GM12878 (cell line): Measurements from ENCODE around the gene MTFR1L. TPM values are rescaled to one million over a fixed set of nuclear protein-coding genes. Genes with fewer than 3 reads are reported as not detected.

Experiments
- ATAC-seq: fragments of 200-7000 bp; cut with Tn5 transposase; 3 replicates; pipeline ENCODE4 v1.9.1; 2020; ENCODE audit warnings: mild to moderate bottlenecking, moderate library complexity
- BruUV-seq: library from RNA; stranded (reverse); fragments of 400-500 nt; replicated peaks from 2 replicates; lab custom pipeline; 2021; lab: Mats Ljungman, UMichigan
- CTCF ChIA-PET: fragments of 300-600 bp; sonication (Branson Sonifier 250); formaldehyde crosslinking; extraction: SDS; loops from one replicate; lab custom pipeline; 2021; ENCODE audit warnings: inconsistent platforms; lab: Yijun Ruan, JAX
- POLR2A ChIA-PET: fragments of 350-600 bp; formaldehyde crosslinking; extraction: SDS; loops from one replicate; lab custom pipeline; 2021; ENCODE audit warnings: inconsistent platforms; lab: Charles Lee
- RAD21 ChIA-PET: fragments of 300-600 bp; sonication (Branson Sonifier 250); formaldehyde crosslinking; loops from one replicate; lab custom pipeline; 2023; ENCODE audit warnings: antibody characterized with exemption; ENCODE audit not compliant: unreplicated experiment; lab: Charles Lee
- SMC1A ChIA-PET: fragments of 300-600 bp; sonication (Branson Sonifier 250); formaldehyde crosslinking; loops from one replicate; lab custom pipeline; 2023; ENCODE audit not compliant: unreplicated experiment, uncharacterized antibody; lab: Charles Lee
- DNase-seq: peaks from one replicate; pipeline ENCODE4 v3.0.0-alpha.2; 2011; ENCODE audit warnings: low read depth, low spot score
- FAIRE-seq: peaks from 3 replicates; lab custom pipeline; 2011; peaks lifted over from hg19 to GRCh38; lab: Jason Lieb, UNC
- H2AFZ ChIP-seq: 2 replicates; pipeline ENCODE4 v1.6.0; 2011; ENCODE audit warnings: low read depth, low read length, control low read depth; ENCODE audit not compliant: control insufficient read depth
- H3K27ac ChIP-seq: 2 replicates; pipeline ENCODE4 v1.5.1; 2011; ENCODE audit warnings: control low read depth; ENCODE audit not compliant: control insufficient read depth, insufficient read depth
- H3K27me3 ChIP-seq, 2 experiments: replicated peaks in 1 of 2; 2 replicates each; pipeline versions ENCODE4 v1.6.0 to v1.6.1; 2011; ENCODE audit warnings: low read length in 1 of 2; ENCODE audit not compliant: control insufficient read depth in 2 of 2, insufficient read depth in 2 of 2
- H3K36me3 ChIP-seq, 2 experiments: 2 replicates each; pipeline ENCODE4 v1.5.1; 2011; ENCODE audit warnings: low read length in 1 of 2; ENCODE audit not compliant: control insufficient read depth in 2 of 2, insufficient read depth in 2 of 2
- H3K4me1 ChIP-seq: 2 replicates; pipeline ENCODE4 v1.6.1; 2011; ENCODE audit warnings: mild to moderate bottlenecking, low read length, moderate library complexity, mixed read lengths; ENCODE audit not compliant: control insufficient read depth, insufficient read depth
- H3K4me2 ChIP-seq: 2 replicates; pipeline ENCODE4 v1.6.0; 2011; ENCODE audit warnings: control low read depth; ENCODE audit not compliant: control insufficient read depth, insufficient read depth
- H3K4me3 ChIP-seq: fragments of 200-600 bp; sonication (generic); 2 replicates; pipeline ENCODE4 v1.5.1; 2016
- H3K79me2 ChIP-seq: 2 replicates; pipeline ENCODE4 v1.6.0; 2011; ENCODE audit warnings: low read length; ENCODE audit not compliant: control insufficient read depth, insufficient read depth
- H3K9ac ChIP-seq: 2 replicates; pipeline ENCODE4 v1.8.0; 2011; ENCODE audit warnings: low read length, control low read depth, mixed read lengths; ENCODE audit not compliant: control insufficient read depth, insufficient read depth
- H3K9me3 ChIP-seq: replicated peaks from 3 replicates; pipeline ENCODE4 v1.5.1; 2011; ENCODE audit warnings: mild to moderate bottlenecking, low read length; ENCODE audit not compliant: control insufficient read depth, insufficient read depth
- H4K20me1 ChIP-seq: 2 replicates; pipeline ENCODE4 v1.6.0; 2011; ENCODE audit not compliant: control insufficient read depth, insufficient read depth
- IRF4 ChIP-seq: IDR thresholded peaks from 2 replicates; pipeline ENCODE4 v1.6.1; 2011; ENCODE audit warnings: low read depth, low read length
- MYC ChIP-seq: IDR thresholded peaks from 2 replicates; pipeline ENCODE4 v1.6.1; 2011; ENCODE audit warnings: mild to moderate bottlenecking, low read length, moderate library complexity, inconsistent platforms; ENCODE audit not compliant: insufficient read depth, insufficient replicate concordance, insufficient read length, severe bottlenecking
- PAX5 ChIP-seq: IDR thresholded peaks from 2 replicates; pipeline ENCODE4 v1.6.1; 2011; ENCODE audit warnings: low read depth, low read length, borderline replicate concordance
- SMAD5 ChIP-seq: IDR thresholded peaks from 2 replicates; pipeline ENCODE4 v1.6.1; 2016; ENCODE audit warnings: antibody characterized with exemption, low read depth
- WGBS: methylation state at CpG from one replicate; pipeline ENCODE4 v1.1.6; 2016; ENCODE audit warnings: low lambda C conversion rate; ENCODE audit not compliant: insufficient replicate concordance, insufficient coverage; ENCODE audit errors: missing lambda C conversion rate; 5-methylcytosine and 5-hydroxymethylcytosine counted together
- in situ Hi-C: fragments of 300-500 bp; cut with MboI; formaldehyde crosslinking; loops from 9 replicates; pipeline ENCODE4 v1.14.3; 2018; ENCODE audit warnings: mixed read lengths
- intact Hi-C: fragments of 100-400 bp; cut with micrococcal nuclease; formaldehyde crosslinking; loops from one replicate; pipeline ENCODE4 v1.14.2; 2022; ENCODE audit not compliant: unreplicated experiment
- polyA plus RNA-seq, 11 experiments: library from polyadenylated mRNA; depleted of rRNA in 4 of 11; unstranded in 6 of 11; stranded (reverse) in 5 of 11; fragments of >200 nt; fragmentation: Nextera tagmentation in 4 of 11; fragmentation: Illumina TruSeq in 1 of 11; extraction: Ambion mirVana in 4 of 11; extraction: Trizol in 1 of 11; gene quantifications; 1 replicate in 1 of 11; 2 replicates in 10 of 11; pipeline versions ENCODE4 v1.2.1 to v1.2.3, GENCODE V29; 2011 to 2016; ENCODE audit warnings: inconsistent platforms in 2 of 11, missing spikeins in 2 of 11, low read depth in 1 of 11
- total RNA-seq, 4 experiments: library from RNA; depleted of rRNA in 3 of 4; stranded (reverse); fragments of >200 nt in 3 of 4; fragmentation: Illumina TruSeq in 1 of 4; extraction: Trizol in 1 of 4; gene quantifications; 2 replicates each; pipeline versions ENCODE4 v1.2.1 to v1.2.3, GENCODE V29; 2013 to 2021
- TF ChIP-seq, protein P1 (sequence below): fragments of 450-650 bp; IDR thresholded peaks from 2 replicates; pipeline ENCODE4 v1.6.1; 2017; ENCODE audit warnings: mild to moderate bottlenecking, moderate library complexity
- TF ChIP-seq, protein P2 (sequence below), 3 experiments: IDR thresholded peaks in 2 of 3; conservative IDR thresholded peaks in 1 of 3; 2 replicates each; pipeline ENCODE4 v1.5.1; 2011; ENCODE audit warnings: low read depth in 3 of 3, low read length in 3 of 3, mild to moderate bottlenecking in 3 of 3, control low read depth in 2 of 3, moderate library complexity in 2 of 3, inconsistent platforms in 1 of 3, mixed read lengths in 1 of 3; ENCODE audit not compliant: control insufficient read depth in 2 of 3, insufficient read depth in 1 of 3; ENCODE audit errors: extremely low read depth in 1 of 3
- TF ChIP-seq, protein P3 (sequence below): fragments of 450-650 bp; IDR thresholded peaks from 2 replicates; pipeline ENCODE4 v1.6.1; 2016; ENCODE audit warnings: mild to moderate bottlenecking

MTFR1L gene
- total and polyA plus RNA-seq, 10 of the 15 experiments (the other 5 are each of a cell fraction or from before 2014, with no cell fraction given): 16.9 to 44.2 (median 30.3) TPM

DNA sequence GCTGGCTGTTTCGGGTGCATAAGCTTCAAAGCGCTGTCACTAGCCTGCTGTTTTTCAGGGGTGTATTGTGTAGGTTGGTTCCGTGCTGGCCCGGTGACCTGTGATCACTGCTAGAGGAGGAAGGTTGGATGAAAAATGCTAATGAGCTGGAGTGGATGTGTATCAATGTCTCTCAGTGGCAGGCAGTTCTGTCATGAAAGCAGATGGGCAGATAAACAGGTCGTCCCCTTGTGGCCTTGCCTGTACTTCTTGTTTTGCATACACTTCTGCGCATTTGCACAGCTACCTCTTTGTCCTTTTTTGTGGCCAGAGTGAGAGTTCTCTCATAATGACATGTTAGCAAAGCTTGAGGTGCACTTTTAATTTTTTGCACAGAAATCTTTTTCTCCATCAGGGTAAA lies 16.8 kb upstream of the MTFR1L start (continued):
- TF ChIP-seq, protein P1, sequence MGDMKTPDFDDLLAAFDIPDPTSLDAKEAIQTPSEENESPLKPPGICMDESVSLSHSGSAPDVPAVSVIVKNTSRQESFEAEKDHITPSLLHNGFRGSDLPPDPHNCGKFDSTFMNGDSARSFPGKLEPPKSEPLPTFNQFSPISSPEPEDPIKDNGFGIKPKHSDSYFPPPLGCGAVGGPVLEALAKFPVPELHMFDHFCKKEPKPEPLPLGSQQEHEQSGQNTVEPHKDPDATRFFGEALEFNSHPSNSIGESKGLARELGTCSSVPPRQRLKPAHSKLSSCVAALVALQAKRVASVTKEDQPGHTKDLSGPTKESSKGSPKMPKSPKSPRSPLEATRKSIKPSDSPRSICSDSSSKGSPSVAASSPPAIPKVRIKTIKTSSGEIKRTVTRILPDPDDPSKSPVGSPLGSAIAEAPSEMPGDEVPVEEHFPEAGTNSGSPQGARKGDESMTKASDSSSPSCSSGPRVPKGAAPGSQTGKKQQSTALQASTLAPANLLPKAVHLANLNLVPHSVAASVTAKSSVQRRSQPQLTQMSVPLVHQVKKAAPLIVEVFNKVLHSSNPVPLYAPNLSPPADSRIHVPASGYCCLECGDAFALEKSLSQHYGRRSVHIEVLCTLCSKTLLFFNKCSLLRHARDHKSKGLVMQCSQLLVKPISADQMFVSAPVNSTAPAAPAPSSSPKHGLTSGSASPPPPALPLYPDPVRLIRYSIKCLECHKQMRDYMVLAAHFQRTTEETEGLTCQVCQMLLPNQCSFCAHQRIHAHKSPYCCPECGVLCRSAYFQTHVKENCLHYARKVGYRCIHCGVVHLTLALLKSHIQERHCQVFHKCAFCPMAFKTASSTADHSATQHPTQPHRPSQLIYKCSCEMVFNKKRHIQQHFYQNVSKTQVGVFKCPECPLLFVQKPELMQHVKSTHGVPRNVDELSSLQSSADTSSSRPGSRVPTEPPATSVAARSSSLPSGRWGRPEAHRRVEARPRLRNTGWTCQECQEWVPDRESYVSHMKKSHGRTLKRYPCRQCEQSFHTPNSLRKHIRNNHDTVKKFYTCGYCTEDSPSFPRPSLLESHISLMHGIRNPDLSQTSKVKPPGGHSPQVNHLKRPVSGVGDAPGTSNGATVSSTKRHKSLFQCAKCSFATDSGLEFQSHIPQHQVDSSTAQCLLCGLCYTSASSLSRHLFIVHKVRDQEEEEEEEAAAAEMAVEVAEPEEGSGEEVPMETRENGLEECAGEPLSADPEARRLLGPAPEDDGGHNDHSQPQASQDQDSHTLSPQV: no peak
- TF ChIP-seq, protein P2, sequence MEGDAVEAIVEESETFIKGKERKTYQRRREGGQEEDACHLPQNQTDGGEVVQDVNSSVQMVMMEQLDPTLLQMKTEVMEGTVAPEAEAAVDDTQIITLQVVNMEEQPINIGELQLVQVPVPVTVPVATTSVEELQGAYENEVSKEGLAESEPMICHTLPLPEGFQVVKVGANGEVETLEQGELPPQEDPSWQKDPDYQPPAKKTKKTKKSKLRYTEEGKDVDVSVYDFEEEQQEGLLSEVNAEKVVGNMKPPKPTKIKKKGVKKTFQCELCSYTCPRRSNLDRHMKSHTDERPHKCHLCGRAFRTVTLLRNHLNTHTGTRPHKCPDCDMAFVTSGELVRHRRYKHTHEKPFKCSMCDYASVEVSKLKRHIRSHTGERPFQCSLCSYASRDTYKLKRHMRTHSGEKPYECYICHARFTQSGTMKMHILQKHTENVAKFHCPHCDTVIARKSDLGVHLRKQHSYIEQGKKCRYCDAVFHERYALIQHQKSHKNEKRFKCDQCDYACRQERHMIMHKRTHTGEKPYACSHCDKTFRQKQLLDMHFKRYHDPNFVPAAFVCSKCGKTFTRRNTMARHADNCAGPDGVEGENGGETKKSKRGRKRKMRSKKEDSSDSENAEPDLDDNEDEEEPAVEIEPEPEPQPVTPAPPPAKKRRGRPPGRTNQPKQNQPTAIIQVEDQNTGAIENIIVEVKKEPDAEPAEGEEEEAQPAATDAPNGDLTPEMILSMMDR (IDR thresholded peaks at IDR 0.05 in 2 of 3, conservative IDR thresholded peaks at IDR 0.05 in 1 of 3; ENCODE audit: control insufficient read depth in 2 of 3, extremely low read depth in 1 of 3, insufficient read depth in 1 of 3, low read depth in 3 of 3, low read length in 3 of 3): no peak

DNA sequence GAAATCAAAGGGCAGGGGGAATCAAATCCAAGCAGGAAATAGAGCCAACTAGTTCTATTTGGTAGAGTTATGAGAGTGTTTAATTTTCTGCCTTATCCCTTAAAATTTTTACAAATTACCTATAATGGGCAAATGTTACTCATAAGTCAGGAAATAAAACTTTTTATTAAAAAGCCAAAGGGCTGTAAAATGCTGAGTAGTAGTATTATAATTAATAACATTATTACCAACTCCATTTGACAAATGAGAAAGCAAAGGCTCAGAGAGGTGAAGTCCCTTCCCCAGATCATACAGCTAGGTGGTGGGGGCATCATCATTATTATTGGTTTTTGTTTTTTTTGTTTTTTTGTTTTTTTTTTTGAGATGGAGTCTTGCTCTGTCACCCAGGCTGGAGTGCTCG lies 16.4 kb upstream of the MTFR1L start:
- Histone ChIP-seq H3K36me3 (no peaks in the 10 kb centered on the region), H4K20me1 (no peaks in the 10 kb centered on the region), H3K27me3 (no peaks in the 10 kb centered on the region), H3K4me3 (no peak overlapping the region), H3K4me1 (peaks cover 33% of the 10 kb centered on the region), H3K9me3 (no peaks in the 10 kb centered on the region; the same call in 2 of the 3 replicates), H2AFZ (no peak overlapping the region), H3K9ac (no peak overlapping the region), H3K27ac (no peak overlapping the region), H3K4me2 (peak overlapping the region; percentile 78), H3K79me2 (no peaks in the 10 kb centered on the region)
- BruUV-seq: no TSS peak
- 92% methylated on average over 1 of the region's 1 CpG for WGBS
- ATAC-seq (no peak), DNase-seq (no peak), FAIRE-seq (no peak)
- intact Hi-C loops: loop anchor here (5.0 to 10.0 kb wide), 2 partner anchors 126 to 559 kb away; partner anchors contain the start of gene RSRP1
- ChIA-PET CTCF (interaction anchor here (0.7 to 8.4 kb wide), 7 partner anchors 8 to 282 kb away, joined by 3 to 63 read pairs (median 4); partner anchors contain the start of gene MTFR1L), RAD21 (interaction anchor here (1.3 to 2.3 kb wide), 3 partner anchors 16 to 276 kb away, joined by 3 to 6 read pairs (median 5); partner anchors contain the start of gene MTFR1L), POLR2A (interaction anchor here (0.7 to 1.6 kb wide), 4 partner anchors 16 to 260 kb away, joined by 3 to 6 read pairs (median 4); partner anchors contain the start of genes LDLRAP1 and MTFR1L), SMC1A (interaction anchor here (0.9 to 2.2 kb wide), 5 partner anchors 11 to 368 kb away, joined by 3 to 7 read pairs (median 3); no protein-coding TSS in a partner anchor)
- in situ Hi-C loops: loop anchor here (25.0 kb wide), 1 partner anchor 391 kb away; the partner anchor contains the start of gene RHCE
- no peak for TF ChIP-seq SMAD5
- TF ChIP-seq IRF4: no peak
- TF ChIP-seq, protein P3, sequence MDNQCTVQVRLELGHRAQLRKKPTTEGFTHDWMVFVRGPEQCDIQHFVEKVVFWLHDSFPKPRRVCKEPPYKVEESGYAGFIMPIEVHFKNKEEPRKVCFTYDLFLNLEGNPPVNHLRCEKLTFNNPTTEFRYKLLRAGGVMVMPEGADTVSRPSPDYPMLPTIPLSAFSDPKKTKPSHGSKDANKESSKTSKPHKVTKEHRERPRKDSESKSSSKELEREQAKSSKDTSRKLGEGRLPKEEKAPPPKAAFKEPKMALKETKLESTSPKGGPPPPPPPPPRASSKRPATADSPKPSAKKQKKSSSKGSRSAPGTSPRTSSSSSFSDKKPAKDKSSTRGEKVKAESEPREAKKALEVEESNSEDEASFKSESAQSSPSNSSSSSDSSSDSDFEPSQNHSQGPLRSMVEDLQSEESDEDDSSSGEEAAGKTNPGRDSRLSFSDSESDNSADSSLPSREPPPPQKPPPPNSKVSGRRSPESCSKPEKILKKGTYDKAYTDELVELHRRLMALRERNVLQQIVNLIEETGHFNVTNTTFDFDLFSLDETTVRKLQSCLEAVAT: no peak
- TF ChIP-seq MYC: no peak
- no peak for TF ChIP-seq PAX5
